Measurements from ENCODE around the gene SGK1. TPM values are rescaled to one million over a fixed set of nuclear protein-coding genes. Genes with fewer than 3 reads are reported as not detected.

Gene SGK1
- total RNA-seq, 4 donors from 2014 or later = 46.2 to 1,239 (median 876) TPM

- H3K4me1 ChIP-seq = peaks cover 0 to 22% (median 0%) of the 10 kb centered on the region in 4 donors
- H3K36me3 ChIP-seq = no peaks in the 10 kb centered on the region
- no peaks in the 10 kb centered on the region for H3K27me3 ChIP-seq
- no peak for DNase-seq
- intact Hi-C loops (cut with DNase I; ENCODE audit: low total_unique reads) (no loop called here), in situ Hi-C loops (cut with MboI; ENCODE audit: low pct_ligation_motif_present in 1 of 4, low pct_unique_long_range_greater_than_20kb in 1 of 4, low sequenced_read_pairs in 3 of 4) (loop anchor here in 3 of 4 donors (10.0 to 25.0 kb wide), 5 partner anchors 476 to 776 kb away; no protein-coding TSS in a partner anchor)
- no peak overlapping the region for H3K4me3 ChIP-seq
- WGBS, 2 donors (ENCODE audit: low coverage in 1 of 2) = 20% methylated on average over 1 of the region's 1 CpG; no CpG with 5 or more reads in 1 of the 2 donors
- peak overlapping the region in 3 of 4 donors; percentile 44 to 59 (median 49) for H3K27ac ChIP-seq
- TF ChIP-seq POLR2A (IDR thresholded peaks at IDR 0.05) = no peak
- TF ChIP-seq EP300 (IDR thresholded peaks at IDR 0.05; ENCODE audit: low read depth) = peak; percentile 16
- no peak for TF ChIP-seq CTCF (IDR thresholded peaks at IDR 0.05)
- peak in 1 of 3 donors; percentile 27 for TF ChIP-seq POLR2AphosphoS5 (IDR thresholded peaks at IDR 0.05)
- H3K9me3 ChIP-seq = no peaks in the 10 kb centered on the region
Observed at GRCh38 chr6:134161041-134161440, 156.9 kb downstream of the SGK1 start.

GRCh38 chr6:134152767-134153485, 165.0 kb downstream of the SGK1 start:
- Histone ChIP-seq H3K4me3 (no peak overlapping the region), H3K36me3 (no peaks in the 10 kb centered on the region), H3K27ac (no peak overlapping the region), H3K9me3 (no peaks in the 10 kb centered on the region), H3K4me1 (peaks cover 0 to 8% (median 3%) of the 10 kb centered on the region in 4 donors), H3K27me3 (no peaks in the 10 kb centered on the region)
- intact Hi-C loops (cut with DNase I; ENCODE audit: low total_unique reads) = loop anchor here (10.0 kb wide), 1 partner anchor 792 kb away; no protein-coding TSS in a partner anchor
- DNase-seq = no peak
- in situ Hi-C loops (cut with MboI; ENCODE audit: low pct_ligation_motif_present in 1 of 4, low pct_unique_long_range_greater_than_20kb in 1 of 4, low sequenced_read_pairs in 3 of 4) = loop anchor here in 3 of 4 donors (10.0 to 25.0 kb wide), 6 partner anchors 484 to 784 kb away; no protein-coding TSS in a partner anchor
- TF ChIP-seq POLR2A (IDR thresholded peaks at IDR 0.05) (no peak), EP300 (IDR thresholded peaks at IDR 0.05; ENCODE audit: low read depth) (no peak), POLR2AphosphoS5 (IDR thresholded peaks at IDR 0.05) (no peak), CTCF (IDR thresholded peaks at IDR 0.05) (no peak)
- WGBS, 2 donors (ENCODE audit: low coverage in 1 of 2) = 20 to 84% methylated on average over 1 to 8 of the region's 8 CpGs

GRCh38 chr6:134148566-134148965, 169.3 kb downstream of the SGK1 start:
- in situ Hi-C loops (cut with MboI; ENCODE audit: low pct_ligation_motif_present in 1 of 4, low pct_unique_long_range_greater_than_20kb in 1 of 4, low sequenced_read_pairs in 3 of 4) (no loop called here), intact Hi-C loops (cut with DNase I; ENCODE audit: low total_unique reads) (no loop called here)
- Histone ChIP-seq H3K4me3 (no peak overlapping the region), H3K27me3 (no peaks in the 10 kb centered on the region), H3K9me3 (no peaks in the 10 kb centered on the region), H3K27ac (no peak overlapping the region), H3K4me1 (peaks cover 0 to 8% (median 3%) of the 10 kb centered on the region in 4 donors), H3K36me3 (no peaks in the 10 kb centered on the region)
- TF ChIP-seq POLR2AphosphoS5 (IDR thresholded peaks at IDR 0.05) (no peak), POLR2A (IDR thresholded peaks at IDR 0.05) (no peak)
- 31 to 52% methylated on average over 2 of the region's 2 CpGs for WGBS, 2 donors (ENCODE audit: low coverage in 1 of 2)
- DNase-seq = no peak

GRCh38 chr6:134147034-134147533, 170.8 kb downstream of the SGK1 start:
- Histone ChIP-seq H3K4me1 (peaks cover 0 to 8% (median 3%) of the 10 kb centered on the region in 4 donors), H3K4me3 (no peak overlapping the region), H3K27me3 (no peaks in the 10 kb centered on the region), H3K9me3 (no peaks in the 10 kb centered on the region), H3K36me3 (no peaks in the 10 kb centered on the region), H3K27ac (no peak overlapping the region)
- intact Hi-C loops (cut with DNase I; ENCODE audit: low total_unique reads) = no loop called here
- DNase-seq = no peak
- TF ChIP-seq POLR2A (IDR thresholded peaks at IDR 0.05) = no peak
- TF ChIP-seq POLR2AphosphoS5 (IDR thresholded peaks at IDR 0.05) = no peak
- TF ChIP-seq CTCF (IDR thresholded peaks at IDR 0.05) = no peak
- TF ChIP-seq EP300 (IDR thresholded peaks at IDR 0.05; ENCODE audit: low read depth) = no peak
- in situ Hi-C loops (cut with MboI; ENCODE audit: low pct_ligation_motif_present in 1 of 4, low pct_unique_long_range_greater_than_20kb in 1 of 4, low sequenced_read_pairs in 3 of 4) = no loop called here
- 90 to 100% methylated on average over 1 to 9 of the region's 9 CpGs for WGBS, 2 donors (ENCODE audit: low coverage in 1 of 2)
